ENCODE measurements around the gene EEFSEC. TPM values are rescaled to one million over a fixed set of nuclear protein-coding genes. Genes with fewer than 3 reads are reported as not detected.

The EEFSEC gene
- total and polyA plus RNA-seq, 2 experiments from 2014 or later: 10.1 to 16.2 TPM

DNA sequence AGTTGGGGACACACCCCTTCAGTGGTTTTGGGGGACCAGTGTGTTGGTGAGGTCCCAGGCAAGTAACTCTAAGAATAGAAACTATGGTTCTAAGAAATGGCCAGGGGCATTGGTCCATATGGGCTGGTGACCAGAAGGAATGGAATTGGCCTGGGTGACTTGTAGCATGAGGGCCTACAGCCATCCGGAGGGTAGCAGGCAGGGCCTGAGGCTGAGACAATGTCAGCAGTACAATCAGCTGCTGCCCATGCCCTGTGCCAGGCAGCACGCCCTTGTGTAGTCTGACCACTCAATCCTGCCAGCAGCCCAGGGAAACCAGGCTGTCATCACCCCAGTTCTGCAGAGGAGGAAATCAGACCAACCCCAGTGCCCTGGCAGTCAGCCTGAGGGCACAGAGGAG lies 212.9 kb downstream of the EEFSEC start:
- Mint-ChIP-seq H3K27me3 (ENCODE audit: insufficient read depth, low read depth, poor library complexity) (peaks cover 3% of the 10 kb centered on the region), H3K4me3 (no peak overlapping the region), H3K9me3 (no peaks in the 10 kb centered on the region), H3K36me3 (ENCODE audit: low read depth) (no peaks in the 10 kb centered on the region), H3K27ac (no peak overlapping the region), H3K4me1 (peaks cover 10% of the 10 kb centered on the region)
- no peak for DNase-seq (ENCODE audit: low spot score)
- Histone ChIP-seq H3K27me3 (ENCODE audit: insufficient read depth) (no peaks in the 10 kb centered on the region), H3K36me3 (ENCODE audit: insufficient read depth) (no peaks in the 10 kb centered on the region; the same call in 1 of the 2 replicates), H2AFZ (no peak overlapping the region), H3F3A (replicated peaks; ENCODE audit: low read depth) (no peaks in the 10 kb centered on the region), H3K4me3 (no peak overlapping the region), H3K9me2 (ENCODE audit: insufficient read depth) (no peaks in the 10 kb centered on the region), H3K4me1 (ENCODE audit: insufficient read depth) (no peaks in the 10 kb centered on the region), H3K79me2 (replicated peaks; ENCODE audit: insufficient read depth) (no peaks in the 10 kb centered on the region), H4K20me1 (replicated peaks; ENCODE audit: insufficient read depth) (no peaks in the 10 kb centered on the region; the same call in 1 of the 2 replicates), H3K4me2 (no peak overlapping the region), H3K27ac (ENCODE audit: low read depth) (no peak overlapping the region)
- no peak for ATAC-seq
- TF ChIP-seq, protein P1, sequence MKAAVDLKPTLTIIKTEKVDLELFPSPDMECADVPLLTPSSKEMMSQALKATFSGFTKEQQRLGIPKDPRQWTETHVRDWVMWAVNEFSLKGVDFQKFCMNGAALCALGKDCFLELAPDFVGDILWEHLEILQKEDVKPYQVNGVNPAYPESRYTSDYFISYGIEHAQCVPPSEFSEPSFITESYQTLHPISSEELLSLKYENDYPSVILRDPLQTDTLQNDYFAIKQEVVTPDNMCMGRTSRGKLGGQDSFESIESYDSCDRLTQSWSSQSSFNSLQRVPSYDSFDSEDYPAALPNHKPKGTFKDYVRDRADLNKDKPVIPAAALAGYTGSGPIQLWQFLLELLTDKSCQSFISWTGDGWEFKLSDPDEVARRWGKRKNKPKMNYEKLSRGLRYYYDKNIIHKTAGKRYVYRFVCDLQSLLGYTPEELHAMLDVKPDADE (IDR thresholded peaks at IDR 0.05): no peak
- TF ChIP-seq, protein P2, sequence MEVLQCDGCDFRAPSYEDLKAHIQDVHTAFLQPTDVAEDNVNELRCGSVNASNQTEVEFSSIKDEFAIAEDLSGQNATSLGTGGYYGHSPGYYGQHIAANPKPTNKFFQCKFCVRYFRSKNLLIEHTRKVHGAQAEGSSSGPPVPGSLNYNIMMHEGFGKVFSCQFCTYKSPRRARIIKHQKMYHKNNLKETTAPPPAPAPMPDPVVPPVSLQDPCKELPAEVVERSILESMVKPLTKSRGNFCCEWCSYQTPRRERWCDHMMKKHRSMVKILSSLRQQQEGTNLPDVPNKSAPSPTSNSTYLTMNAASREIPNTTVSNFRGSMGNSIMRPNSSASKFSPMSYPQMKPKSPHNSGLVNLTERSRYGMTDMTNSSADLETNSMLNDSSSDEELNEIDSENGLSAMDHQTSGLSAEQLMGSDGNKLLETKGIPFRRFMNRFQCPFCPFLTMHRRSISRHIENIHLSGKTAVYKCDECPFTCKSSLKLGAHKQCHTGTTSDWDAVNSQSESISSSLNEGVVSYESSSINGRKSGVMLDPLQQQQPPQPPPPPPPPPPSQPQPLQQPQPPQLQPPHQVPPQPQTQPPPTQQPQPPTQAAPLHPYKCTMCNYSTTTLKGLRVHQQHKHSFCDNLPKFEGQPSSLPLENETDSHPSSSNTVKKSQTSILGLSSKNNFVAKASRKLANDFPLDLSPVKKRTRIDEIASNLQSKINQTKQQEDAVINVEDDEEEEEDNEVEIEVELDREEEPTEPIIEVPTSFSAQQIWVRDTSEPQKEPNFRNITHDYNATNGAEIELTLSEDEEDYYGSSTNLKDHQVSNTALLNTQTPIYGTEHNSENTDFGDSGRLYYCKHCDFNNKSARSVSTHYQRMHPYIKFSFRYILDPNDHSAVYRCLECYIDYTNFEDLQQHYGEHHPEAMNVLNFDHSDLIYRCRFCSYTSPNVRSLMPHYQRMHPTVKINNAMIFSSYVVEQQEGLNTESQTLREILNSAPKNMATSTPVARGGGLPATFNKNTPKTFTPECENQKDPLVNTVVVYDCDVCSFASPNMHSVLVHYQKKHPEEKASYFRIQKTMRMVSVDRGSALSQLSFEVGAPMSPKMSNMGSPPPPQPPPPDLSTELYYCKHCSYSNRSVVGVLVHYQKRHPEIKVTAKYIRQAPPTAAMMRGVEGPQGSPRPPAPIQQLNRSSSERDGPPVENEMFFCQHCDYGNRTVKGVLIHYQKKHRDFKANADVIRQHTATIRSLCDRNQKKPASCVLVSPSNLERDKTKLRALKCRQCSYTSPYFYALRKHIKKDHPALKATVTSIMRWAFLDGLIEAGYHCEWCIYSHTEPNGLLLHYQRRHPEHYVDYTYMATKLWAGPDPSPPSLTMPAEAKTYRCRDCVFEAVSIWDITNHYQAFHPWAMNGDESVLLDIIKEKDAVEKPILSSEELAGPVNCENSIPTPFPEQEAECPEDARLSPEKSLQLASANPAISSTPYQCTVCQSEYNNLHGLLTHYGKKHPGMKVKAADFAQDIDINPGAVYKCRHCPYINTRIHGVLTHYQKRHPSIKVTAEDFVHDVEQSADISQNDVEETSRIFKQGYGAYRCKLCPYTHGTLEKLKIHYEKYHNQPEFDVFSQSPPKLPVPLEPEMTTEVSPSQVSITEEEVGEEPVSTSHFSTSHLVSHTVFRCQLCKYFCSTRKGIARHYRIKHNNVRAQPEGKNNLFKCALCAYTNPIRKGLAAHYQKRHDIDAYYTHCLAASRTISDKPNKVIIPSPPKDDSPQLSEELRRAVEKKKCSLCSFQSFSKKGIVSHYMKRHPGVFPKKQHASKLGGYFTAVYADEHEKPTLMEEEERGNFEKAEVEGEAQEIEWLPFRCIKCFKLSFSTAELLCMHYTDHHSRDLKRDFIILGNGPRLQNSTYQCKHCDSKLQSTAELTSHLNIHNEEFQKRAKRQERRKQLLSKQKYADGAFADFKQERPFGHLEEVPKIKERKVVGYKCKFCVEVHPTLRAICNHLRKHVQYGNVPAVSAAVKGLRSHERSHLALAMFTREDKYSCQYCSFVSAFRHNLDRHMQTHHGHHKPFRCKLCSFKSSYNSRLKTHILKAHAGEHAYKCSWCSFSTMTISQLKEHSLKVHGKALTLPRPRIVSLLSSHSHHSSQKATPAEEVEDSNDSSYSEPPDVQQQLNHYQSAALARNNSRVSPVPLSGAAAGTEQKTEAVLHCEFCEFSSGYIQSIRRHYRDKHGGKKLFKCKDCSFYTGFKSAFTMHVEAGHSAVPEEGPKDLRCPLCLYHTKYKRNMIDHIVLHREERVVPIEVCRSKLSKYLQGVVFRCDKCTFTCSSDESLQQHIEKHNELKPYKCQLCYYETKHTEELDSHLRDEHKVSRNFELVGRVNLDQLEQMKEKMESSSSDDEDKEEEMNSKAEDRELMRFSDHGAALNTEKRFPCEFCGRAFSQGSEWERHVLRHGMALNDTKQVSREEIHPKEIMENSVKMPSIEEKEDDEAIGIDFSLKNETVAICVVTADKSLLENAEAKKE (CRISPR knock-in tag; IDR thresholded peaks at IDR 0.05): no peak

DNA sequence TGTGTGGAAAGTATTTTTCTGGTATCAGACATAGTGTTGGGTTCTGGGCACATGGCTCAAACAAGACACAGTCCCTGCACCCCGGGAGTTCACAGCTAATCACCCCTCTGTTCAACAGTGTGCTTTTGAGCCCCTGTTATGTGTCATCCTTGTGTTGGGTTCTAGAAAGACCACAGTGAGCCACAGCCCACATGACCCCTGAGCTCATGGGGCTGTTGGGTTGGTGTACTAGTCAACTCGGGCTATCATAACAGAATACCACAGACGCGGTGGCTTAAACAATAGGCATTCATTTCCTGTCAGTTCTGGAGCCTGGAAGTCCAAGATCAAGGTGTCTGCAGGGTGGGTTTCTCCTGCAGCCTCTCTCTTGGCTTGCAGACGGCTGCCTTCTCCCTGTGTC lies 213.4 kb downstream of the EEFSEC start:
- Histone ChIP-seq H3K36me3 (ENCODE audit: insufficient read depth) (no peaks in the 10 kb centered on the region; the same call in 1 of the 2 replicates), H3K4me3 (no peak overlapping the region), H3F3A (replicated peaks; ENCODE audit: low read depth) (no peaks in the 10 kb centered on the region), H3K9me2 (ENCODE audit: insufficient read depth) (no peaks in the 10 kb centered on the region), H4K20me1 (replicated peaks; ENCODE audit: insufficient read depth) (no peaks in the 10 kb centered on the region; the same call in 1 of the 2 replicates), H3K27me3 (ENCODE audit: insufficient read depth) (no peaks in the 10 kb centered on the region), H3K4me1 (ENCODE audit: insufficient read depth) (no peaks in the 10 kb centered on the region), H3K79me2 (replicated peaks; ENCODE audit: insufficient read depth) (no peaks in the 10 kb centered on the region), H3K4me2 (no peak overlapping the region), H3K27ac (ENCODE audit: low read depth) (no peak overlapping the region), H2AFZ (no peak overlapping the region)
- Mint-ChIP-seq H3K4me3 (no peak overlapping the region), H3K27ac (no peak overlapping the region), H3K27me3 (ENCODE audit: insufficient read depth, low read depth, poor library complexity) (peaks cover 3% of the 10 kb centered on the region), H3K4me1 (peaks cover 10% of the 10 kb centered on the region), H3K36me3 (ENCODE audit: low read depth) (no peaks in the 10 kb centered on the region), H3K9me3 (no peaks in the 10 kb centered on the region)
- no peak for DNase-seq (ENCODE audit: low spot score)
- ATAC-seq: no peak
- TF ChIP-seq NANOG (IDR thresholded peaks at IDR 0.05; ENCODE audit: borderline replicate concordance) (no peak), CREB1 (CRISPR knock-in tag; IDR thresholded peaks at IDR 0.05; ENCODE audit: low read depth) (no peak), ZNF114 (CRISPR knock-in tag; IDR thresholded peaks at IDR 0.05) (no peak), EZH2phosphoT487 (IDR thresholded peaks at IDR 0.05; ENCODE audit: unreplicated experiment) (no peak), ZNF331 (CRISPR knock-in tag; IDR thresholded peaks at IDR 0.05; ENCODE audit: low read depth) (no peak)
- TF ChIP-seq, protein P1 (IDR thresholded peaks at IDR 0.05): no peak
- TF ChIP-seq, protein P3, sequence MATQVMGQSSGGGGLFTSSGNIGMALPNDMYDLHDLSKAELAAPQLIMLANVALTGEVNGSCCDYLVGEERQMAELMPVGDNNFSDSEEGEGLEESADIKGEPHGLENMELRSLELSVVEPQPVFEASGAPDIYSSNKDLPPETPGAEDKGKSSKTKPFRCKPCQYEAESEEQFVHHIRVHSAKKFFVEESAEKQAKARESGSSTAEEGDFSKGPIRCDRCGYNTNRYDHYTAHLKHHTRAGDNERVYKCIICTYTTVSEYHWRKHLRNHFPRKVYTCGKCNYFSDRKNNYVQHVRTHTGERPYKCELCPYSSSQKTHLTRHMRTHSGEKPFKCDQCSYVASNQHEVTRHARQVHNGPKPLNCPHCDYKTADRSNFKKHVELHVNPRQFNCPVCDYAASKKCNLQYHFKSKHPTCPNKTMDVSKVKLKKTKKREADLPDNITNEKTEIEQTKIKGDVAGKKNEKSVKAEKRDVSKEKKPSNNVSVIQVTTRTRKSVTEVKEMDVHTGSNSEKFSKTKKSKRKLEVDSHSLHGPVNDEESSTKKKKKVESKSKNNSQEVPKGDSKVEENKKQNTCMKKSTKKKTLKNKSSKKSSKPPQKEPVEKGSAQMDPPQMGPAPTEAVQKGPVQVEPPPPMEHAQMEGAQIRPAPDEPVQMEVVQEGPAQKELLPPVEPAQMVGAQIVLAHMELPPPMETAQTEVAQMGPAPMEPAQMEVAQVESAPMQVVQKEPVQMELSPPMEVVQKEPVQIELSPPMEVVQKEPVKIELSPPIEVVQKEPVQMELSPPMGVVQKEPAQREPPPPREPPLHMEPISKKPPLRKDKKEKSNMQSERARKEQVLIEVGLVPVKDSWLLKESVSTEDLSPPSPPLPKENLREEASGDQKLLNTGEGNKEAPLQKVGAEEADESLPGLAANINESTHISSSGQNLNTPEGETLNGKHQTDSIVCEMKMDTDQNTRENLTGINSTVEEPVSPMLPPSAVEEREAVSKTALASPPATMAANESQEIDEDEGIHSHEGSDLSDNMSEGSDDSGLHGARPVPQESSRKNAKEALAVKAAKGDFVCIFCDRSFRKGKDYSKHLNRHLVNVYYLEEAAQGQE (IDR thresholded peaks at IDR 0.05; ENCODE audit: unreplicated experiment): no peak
